NB4 (cell line): ENCODE results near the gene CNN2.

ENCODE experiments used
- CTCF ChIP-seq: IDR thresholded peaks from one replicate; pipeline ENCODE4 v1.5.1; 2012; ENCODE audit warnings: low read depth, low read length
- POLR2A ChIP-seq: IDR thresholded peaks from 2 replicates; pipeline ENCODE4 v1.6.1; 2011; ENCODE audit warnings: mild to moderate bottlenecking; ENCODE audit not compliant: insufficient read length; ENCODE audit errors: extremely low read depth

GRCh38 chr19:1013218-1013617 lies 13.2 kb upstream of the CNN2 start:
- TF ChIP-seq CTCF (no peak), POLR2A (no peak)
